Measurements from ENCODE around the gene B3GNT9.

Gene B3GNT9

DNA sequence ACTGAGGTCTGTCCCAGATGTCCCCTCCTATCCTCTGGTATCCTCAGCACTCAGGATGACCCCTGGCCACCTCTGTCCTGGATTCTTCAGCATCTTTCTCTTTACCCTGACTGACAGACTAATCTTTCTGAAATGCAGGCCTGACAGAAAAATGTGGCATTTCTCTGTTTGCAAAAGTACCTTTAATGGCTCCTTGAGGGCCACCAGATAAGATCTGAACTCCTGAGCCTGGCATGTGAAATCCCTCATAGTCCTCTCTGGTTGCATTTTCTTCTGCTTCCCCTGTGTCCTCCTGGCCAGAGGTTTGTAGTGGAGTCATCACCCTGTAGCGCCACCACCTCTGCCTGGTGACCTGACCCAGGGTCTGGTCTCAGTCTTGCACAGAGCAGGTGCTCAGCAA is 46.1 kb upstream of the B3GNT9 start:
- TF ChIP-seq, protein P1, sequence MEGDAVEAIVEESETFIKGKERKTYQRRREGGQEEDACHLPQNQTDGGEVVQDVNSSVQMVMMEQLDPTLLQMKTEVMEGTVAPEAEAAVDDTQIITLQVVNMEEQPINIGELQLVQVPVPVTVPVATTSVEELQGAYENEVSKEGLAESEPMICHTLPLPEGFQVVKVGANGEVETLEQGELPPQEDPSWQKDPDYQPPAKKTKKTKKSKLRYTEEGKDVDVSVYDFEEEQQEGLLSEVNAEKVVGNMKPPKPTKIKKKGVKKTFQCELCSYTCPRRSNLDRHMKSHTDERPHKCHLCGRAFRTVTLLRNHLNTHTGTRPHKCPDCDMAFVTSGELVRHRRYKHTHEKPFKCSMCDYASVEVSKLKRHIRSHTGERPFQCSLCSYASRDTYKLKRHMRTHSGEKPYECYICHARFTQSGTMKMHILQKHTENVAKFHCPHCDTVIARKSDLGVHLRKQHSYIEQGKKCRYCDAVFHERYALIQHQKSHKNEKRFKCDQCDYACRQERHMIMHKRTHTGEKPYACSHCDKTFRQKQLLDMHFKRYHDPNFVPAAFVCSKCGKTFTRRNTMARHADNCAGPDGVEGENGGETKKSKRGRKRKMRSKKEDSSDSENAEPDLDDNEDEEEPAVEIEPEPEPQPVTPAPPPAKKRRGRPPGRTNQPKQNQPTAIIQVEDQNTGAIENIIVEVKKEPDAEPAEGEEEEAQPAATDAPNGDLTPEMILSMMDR (IDR thresholded peaks at IDR 0.05; ENCODE audit: low read depth, low read length) = no peak
- H3K4me3 ChIP-seq (ENCODE audit: low read depth, low read length) = no peak overlapping the region

DNA sequence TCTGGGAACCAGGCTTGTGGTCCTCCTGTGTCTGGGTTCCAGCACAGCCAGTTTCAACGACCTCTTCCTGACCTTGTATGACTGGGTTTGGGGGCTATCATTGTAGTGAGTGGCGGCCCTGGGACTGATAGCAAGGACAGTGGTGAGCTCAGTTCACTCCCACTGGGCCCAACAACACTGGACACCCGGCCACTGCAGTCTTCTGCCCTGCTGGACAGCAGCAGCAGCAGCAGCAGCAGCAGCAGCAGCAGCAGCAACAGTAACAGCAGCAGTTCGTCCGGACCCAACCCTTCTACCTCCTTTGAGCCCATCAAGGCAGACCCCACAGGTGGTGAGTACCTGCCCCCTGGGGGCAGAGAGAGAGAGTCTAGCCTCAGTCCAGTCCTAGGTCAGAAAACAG is 44.9 kb upstream of the B3GNT9 start:
- no peak overlapping the region for H3K4me3 ChIP-seq (ENCODE audit: low read depth, low read length)
- TF ChIP-seq, protein P1 (IDR thresholded peaks at IDR 0.05; ENCODE audit: low read depth, low read length) = no peak

GRCh38 chr16:67194260-67194659 is 43.5 kb upstream of the B3GNT9 start:
- no peak overlapping the region for H3K4me3 ChIP-seq (ENCODE audit: low read depth, low read length)

DNA sequence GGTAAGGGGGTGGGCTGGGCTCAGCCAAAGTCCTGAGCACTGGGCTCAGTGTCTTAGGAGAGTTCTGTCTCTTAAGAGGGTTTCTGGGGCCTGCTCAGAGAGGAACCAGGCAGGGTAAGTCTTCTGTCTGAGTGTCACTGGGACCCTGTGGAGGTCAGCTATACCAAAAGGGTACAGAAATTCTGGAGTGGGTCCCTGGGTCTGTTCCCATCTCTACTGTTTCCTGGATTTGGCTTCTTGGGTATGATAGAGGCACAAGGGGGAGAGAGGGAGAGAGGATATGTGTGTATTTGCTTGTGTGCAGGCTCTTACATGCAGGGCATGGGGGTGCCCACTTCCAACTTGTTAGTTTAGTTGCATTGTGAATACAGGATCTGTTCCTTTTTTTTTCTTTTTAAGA is 42.7 kb upstream of the B3GNT9 start:
- H3K4me3 ChIP-seq (ENCODE audit: low read depth, low read length) = peak overlapping the region; percentile 97
- TF ChIP-seq, protein P1 (IDR thresholded peaks at IDR 0.05; ENCODE audit: low read depth, low read length) = no peak

More at GRCh38 chr16:67194260-67194659, 43.5 kb upstream of the B3GNT9 start:
- TF ChIP-seq, protein P1 (IDR thresholded peaks at IDR 0.05; ENCODE audit: low read depth, low read length) = no peak

DNA sequence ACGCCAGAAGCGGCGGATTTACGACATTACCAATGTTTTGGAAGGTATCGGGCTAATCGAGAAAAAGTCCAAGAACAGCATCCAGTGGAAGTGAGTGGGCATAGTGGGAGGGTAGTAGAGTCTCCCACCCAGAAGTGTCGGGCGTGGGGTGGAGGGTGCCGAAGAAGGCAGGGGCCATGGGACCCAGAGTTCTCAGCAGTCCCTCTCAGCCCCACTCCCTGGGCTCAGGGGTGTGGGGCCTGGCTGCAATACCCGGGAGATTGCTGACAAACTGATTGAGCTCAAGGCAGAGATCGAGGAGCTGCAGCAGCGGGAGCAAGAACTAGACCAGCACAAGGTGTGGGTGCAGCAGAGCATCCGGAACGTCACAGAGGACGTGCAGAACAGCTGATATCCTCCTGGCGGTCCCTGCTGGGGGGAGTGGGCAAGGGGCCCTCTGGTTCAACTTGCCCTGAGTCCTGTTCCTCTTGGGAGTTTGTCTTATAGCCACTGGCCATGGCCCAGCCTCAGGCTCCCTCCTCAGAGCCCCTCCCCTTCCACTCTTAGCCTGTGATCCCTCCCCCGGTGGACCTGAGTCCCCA is 42.1 kb upstream of the B3GNT9 start:
- TF ChIP-seq, protein P1 (IDR thresholded peaks at IDR 0.05; ENCODE audit: low read depth, low read length) = no peak
- peak overlapping the region; percentile 97 for H3K4me3 ChIP-seq (ENCODE audit: low read depth, low read length)

DNA sequence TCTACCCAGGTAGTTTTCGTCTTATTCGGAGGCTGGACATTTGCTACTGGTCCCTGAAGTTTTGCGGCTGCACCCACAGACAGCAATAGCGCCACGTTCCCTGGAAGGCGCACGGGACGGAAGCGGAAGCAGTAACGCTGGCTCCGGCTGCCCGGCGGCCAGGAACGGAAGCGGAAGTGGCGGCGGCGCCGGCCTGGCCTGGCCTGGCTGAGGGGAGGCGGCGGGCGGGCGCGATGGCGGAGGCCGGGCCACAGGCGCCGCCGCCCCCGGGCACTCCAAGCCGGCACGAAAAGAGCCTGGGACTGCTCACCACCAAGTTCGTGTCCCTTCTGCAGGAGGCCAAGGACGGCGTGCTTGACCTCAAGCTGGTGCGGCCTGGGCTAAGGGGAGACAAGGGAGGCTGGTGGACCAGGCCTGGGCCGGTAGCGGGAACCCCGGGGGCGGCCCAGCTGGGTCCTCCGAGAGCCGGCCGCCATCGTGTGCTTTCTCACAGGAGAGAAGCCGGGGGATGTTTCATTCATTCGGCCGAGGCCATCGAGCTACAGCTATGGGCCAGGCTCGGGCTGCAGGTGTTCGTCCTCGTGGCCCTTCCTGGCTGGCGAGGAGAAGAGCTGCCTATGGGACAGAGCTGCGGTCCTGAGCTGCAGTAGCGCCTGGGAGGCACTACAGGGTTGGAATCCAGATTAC is 41.3 kb upstream of the B3GNT9 start, which contains the start of gene E2F4:
TSS of gene E2F4 (plus strand) at position 161 of the 687 bp plus-strand sequence. CDS start at position 234, 73 bp downstream.
- H3K4me3 ChIP-seq (ENCODE audit: low read depth, low read length) = peak within 1 kb of the TSS; percentile 97
- TF ChIP-seq, protein P1 (IDR thresholded peaks at IDR 0.05; ENCODE audit: low read depth, low read length) = no peak

DNA sequence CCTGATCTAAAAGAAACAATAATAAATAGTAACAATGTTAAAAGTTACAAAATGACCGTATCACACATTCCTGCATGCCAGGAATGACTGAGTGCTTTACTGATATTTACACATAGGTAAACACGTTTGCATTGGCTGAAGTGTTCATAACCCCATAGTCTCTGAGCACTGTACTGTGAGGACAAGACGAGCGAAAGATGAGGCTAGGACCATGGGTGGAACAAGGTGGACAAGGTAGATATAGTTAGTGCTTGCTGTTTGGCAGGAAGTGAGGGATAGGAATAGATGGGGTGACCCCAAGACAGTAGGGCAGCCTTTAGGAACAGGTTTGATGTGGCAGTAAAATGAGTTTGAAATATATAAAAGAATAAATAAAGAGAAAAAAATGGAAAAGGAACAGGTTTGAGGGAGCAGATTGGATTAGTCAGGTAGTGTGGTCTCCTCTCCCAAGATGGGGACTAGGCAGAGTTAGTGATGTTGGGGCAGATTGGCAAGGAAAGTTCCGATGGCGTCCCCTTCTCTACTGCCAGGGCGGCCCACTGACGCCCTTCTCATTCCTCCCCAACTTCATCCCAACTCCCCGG is 40.7 kb upstream of the B3GNT9 start:
- peak overlapping the region; percentile 97 for H3K4me3 ChIP-seq (ENCODE audit: low read depth, low read length)
- TF ChIP-seq, protein P1 (IDR thresholded peaks at IDR 0.05; ENCODE audit: low read depth, low read length) = no peak

All from WI38 (cell line).